K562 (cell line): ENCODE measurements around the gene RABGAP1L. TPM values are rescaled to one million over a fixed set of nuclear protein-coding genes. Genes with fewer than 3 reads are reported as not detected.

ENCODE experiments used
- ATAC-seq: fragments of 200-7000 bp; cut with Tn5 transposase; 3 replicates; pipeline ENCODE4 v1.9.1; 2020; ENCODE audit warnings: moderate library complexity
- BruUV-seq: library from RNA; stranded (reverse); fragments of 400-500 nt; replicated peaks from 2 replicates; lab custom pipeline; 2021; lab: Mats Ljungman, UMichigan
- CTCF ChIA-PET: fragments of 300-600 bp; formaldehyde crosslinking; extraction: SDS; loops from one replicate; lab custom pipeline; 2021; ENCODE audit warnings: low intra/inter-chr PET ratio; lab: Yijun Ruan, JAX
- POLR2A ChIA-PET: fragments of 300-600, 350-650 bp; sonication (Branson Sonifier 250); formaldehyde crosslinking; extraction: SDS; loops from one replicate; lab custom pipeline; 2021; ENCODE audit warnings: antibody characterized with exemption, inconsistent platforms; lab: Yijun Ruan, JAX
- DNase-seq, 4 experiments: peaks; one replicate each; pipeline versions ENCODE4 v3.0.0 to v3.0.0-alpha.2; 2011 to 2018; ENCODE audit warnings: low spot score in 3 of 4, mixed read lengths in 3 of 4; ENCODE audit errors: extremely low read depth in 1 of 4
- FAIRE-seq: peaks from 2 replicates; lab custom pipeline; 2011; peaks lifted over from hg19 to GRCh38; lab: Jason Lieb, UNC
- H2AFZ ChIP-seq: 2 replicates; pipeline ENCODE4 v1.6.0; 2011; ENCODE audit warnings: low read depth, low read length, control low read depth, inconsistent platforms
- H3K27ac ChIP-seq: fragments of 200-600 bp; 3 replicates; pipeline ENCODE4 v1.8.0; 2011; ENCODE audit warnings: low read depth, mild to moderate bottlenecking, control low read depth, inconsistent platforms, low read length, moderate library complexity, mixed read lengths; ENCODE audit errors: extremely low read depth
- H3K27me3 ChIP-seq, 2 experiments: fragments of 300-600 bp in 1 of 2; 2 replicates in 1 of 2; 3 replicates in 1 of 2; pipeline versions ENCODE4 v1.6.0 to v1.8.0; 2011; ENCODE audit warnings: inconsistent platforms in 2 of 2, low read length in 2 of 2, mild to moderate bottlenecking in 1 of 2, mixed read lengths in 1 of 2, moderate library complexity in 1 of 2; ENCODE audit not compliant: control insufficient read depth in 2 of 2, insufficient read depth in 2 of 2
- H3K36me3 ChIP-seq: fragments of 300-600 bp; 3 replicates; pipeline ENCODE4 v1.8.0; 2011; ENCODE audit warnings: mild to moderate bottlenecking, low read length, inconsistent platforms; ENCODE audit not compliant: control insufficient read depth, insufficient read depth
- H3K4me1 ChIP-seq, 2 experiments: fragments of 200-600 bp in 1 of 2; replicated peaks in 1 of 2; 2 replicates in 1 of 2; 3 replicates in 1 of 2; pipeline versions ENCODE4 v1.5.1 to v1.8.0; 2011; ENCODE audit warnings: inconsistent platforms in 2 of 2, low read length in 2 of 2, mild to moderate bottlenecking in 1 of 2, mixed read lengths in 1 of 2, moderate library complexity in 1 of 2; ENCODE audit not compliant: control insufficient read depth in 2 of 2, insufficient read depth in 2 of 2
- H3K4me2 ChIP-seq: 2 replicates; pipeline ENCODE4 v1.6.1; 2011; ENCODE audit warnings: low read length, control low read depth, inconsistent platforms, mixed read lengths; ENCODE audit not compliant: insufficient read depth
- H3K4me3 ChIP-seq: fragments of 200-600 bp; sonication (generic), shearing (Covaris generic); 2 replicates; pipeline ENCODE4 v1.5.1; 2016; ENCODE audit warnings: control low read depth, inconsistent platforms
- H3K79me2 ChIP-seq: fragments of 200-600 bp; 3 replicates; pipeline ENCODE4 v1.8.0; 2011; ENCODE audit warnings: low read length, inconsistent platforms; ENCODE audit not compliant: control insufficient read depth, insufficient read depth
- H3K9ac ChIP-seq, 2 experiments: 2 replicates each; pipeline versions ENCODE4 v1.6.0 to v1.6.1; 2011; ENCODE audit warnings: low read depth in 2 of 2, low read length in 2 of 2, control low read depth in 1 of 2, inconsistent platforms in 1 of 2, mild to moderate bottlenecking in 1 of 2, mixed read lengths in 1 of 2; ENCODE audit not compliant: insufficient read depth in 1 of 2
- H3K9me1 ChIP-seq: one replicate; pipeline ENCODE4 v1.6.0; 2011; ENCODE audit warnings: inconsistent platforms, mild to moderate bottlenecking, low read length, moderate library complexity; ENCODE audit not compliant: control insufficient read depth, insufficient read depth
- H3K9me3 ChIP-seq: replicated peaks from 2 replicates; pipeline ENCODE4 v1.5.1; 2011; ENCODE audit warnings: low read depth, low read length, inconsistent platforms; ENCODE audit not compliant: control insufficient read depth, insufficient read depth
- H4K20me1 ChIP-seq: replicated peaks from 2 replicates; pipeline ENCODE4 v1.6.1; 2011; ENCODE audit warnings: low read length, inconsistent platforms, mixed read lengths; ENCODE audit not compliant: control insufficient read depth, insufficient read depth
- CBFA2T3 ChIP-seq: fragments of 450-650 bp; IDR thresholded peaks from 2 replicates; pipeline ENCODE4 v1.6.1; 2017
- CREBBP ChIP-seq: IDR thresholded peaks from one replicate; pipeline ENCODE4 v1.6.1; 2012; ENCODE audit warnings: low read depth, mild to moderate bottlenecking, control low read depth, inconsistent platforms, low read length
- GABPB2 ChIP-seq: fragments of 250-450 bp; sonication (Bioruptor Pico); conservative IDR thresholded peaks from 2 replicates; pipeline ENCODE4 v1.5.1; 2021; ENCODE audit warnings: mild to moderate bottlenecking
- KAT8 ChIP-seq: fragments of 450-650 bp; IDR thresholded peaks from 2 replicates; pipeline ENCODE4 v1.6.1; 2016; ENCODE audit warnings: low read depth, mild to moderate bottlenecking
- NR1H2 ChIP-seq: sonication (generic); formaldehyde crosslinking; IDR thresholded peaks from 2 replicates; pipeline ENCODE4 v1.4.0; 2020; ENCODE audit warnings: mild to moderate bottlenecking, missing genetic modification reagents
- POLR2AphosphoS2 ChIP-seq: IDR thresholded peaks from 2 replicates; pipeline ENCODE4 v1.6.1; 2012; ENCODE audit warnings: low read length, improper control_type of control experiment
- RCOR1 ChIP-seq, 2 experiments: IDR thresholded peaks; 2 replicates each; pipeline ENCODE4 v1.6.1; 2012; ENCODE audit warnings: low read depth in 2 of 2, low read length in 2 of 2, borderline replicate concordance in 1 of 2, improper control_type of control experiment in 1 of 2
- RNF2 ChIP-seq: sonication (generic); IDR thresholded peaks from 2 replicates; pipeline ENCODE4 v1.6.1; 2016
- XRCC5 ChIP-seq: fragments of 200-400 bp; formaldehyde crosslinking; IDR thresholded peaks from 2 replicates; pipeline ENCODE4 v1.6.1; 2017; ENCODE audit warnings: low read depth, mild to moderate bottlenecking, low read length
- ZFPM2 ChIP-seq: fragments of 250-450 bp; sonication (Bioruptor Pico); IDR thresholded peaks from 2 replicates; pipeline ENCODE4 v1.5.1; 2022; ENCODE audit warnings: mild to moderate bottlenecking
- WGBS: fragments of 100-300 bp; shearing (Covaris generic); methylation state at CpG from one replicate; pipeline ENCODE4 v1.1.6; 2016; ENCODE audit warnings: low coverage, mixed read lengths; ENCODE audit not compliant: insufficient coverage; ENCODE audit errors: missing lambda C conversion rate; 5-methylcytosine and 5-hydroxymethylcytosine counted together
- in situ Hi-C: fragments of 300-500 bp; cut with MboI; formaldehyde crosslinking; loops from 4 replicates; pipeline ENCODE4 v1.15.0; 2018; ENCODE audit warnings: inconsistent platforms, mixed read lengths
- intact Hi-C: fragments of 100-400 bp; cut with micrococcal nuclease; formaldehyde crosslinking; loops from 2 replicates; pipeline ENCODE4 v1.14.2; 2022
- polyA plus RNA-seq, 8 experiments: library from polyadenylated mRNA; depleted of rRNA in 4 of 8; stranded (reverse) in 5 of 8; unstranded in 3 of 8; fragments of >200 nt; fragmentation: Nextera tagmentation in 2 of 8; fragmentation: Illumina TruSeq in 1 of 8; extraction: Ambion mirVana in 2 of 8; extraction: Trizol in 1 of 8; gene quantifications; 2 replicates each; pipeline versions ENCODE4 v1.2.1 to v1.2.3, GENCODE V29; 2011 to 2014; ENCODE audit warnings: inconsistent platforms in 1 of 8, missing spikeins in 1 of 8
- total RNA-seq, 7 experiments: library from RNA; depleted of rRNA in 6 of 7; stranded (reverse); fragments of >200 nt in 6 of 7; fragmentation: Illumina TruSeq in 2 of 7; extraction: Trizol in 2 of 7; gene quantifications; 2 replicates each; pipeline versions ENCODE4 v1.2.1 to v1.2.3, GENCODE V29; 2011 to 2021; ENCODE audit warnings: low replicate concordance in 1 of 7
- TF ChIP-seq, protein P1 (sequence below): fragments of 200-800 bp; sonication (Bioruptor generic); IDR thresholded peaks from 2 replicates; pipeline ENCODE4 v1.6.1; 2016; ENCODE audit warnings: missing genetic modification characterization, missing compliant biosample characterization
- TF ChIP-seq, protein P2 (sequence below): sonication (generic); formaldehyde crosslinking; IDR thresholded peaks from 2 replicates; pipeline ENCODE4 v1.8.0; 2022; ENCODE audit warnings: mild to moderate bottlenecking, missing genetic modification reagents

RABGAP1L gene
- total and polyA plus RNA-seq, 9 of the 15 experiments (the other 6 are each of a cell fraction or from before 2014, with no cell fraction given) = 16.5 to 44.9 (median 26.7) TPM

DNA sequence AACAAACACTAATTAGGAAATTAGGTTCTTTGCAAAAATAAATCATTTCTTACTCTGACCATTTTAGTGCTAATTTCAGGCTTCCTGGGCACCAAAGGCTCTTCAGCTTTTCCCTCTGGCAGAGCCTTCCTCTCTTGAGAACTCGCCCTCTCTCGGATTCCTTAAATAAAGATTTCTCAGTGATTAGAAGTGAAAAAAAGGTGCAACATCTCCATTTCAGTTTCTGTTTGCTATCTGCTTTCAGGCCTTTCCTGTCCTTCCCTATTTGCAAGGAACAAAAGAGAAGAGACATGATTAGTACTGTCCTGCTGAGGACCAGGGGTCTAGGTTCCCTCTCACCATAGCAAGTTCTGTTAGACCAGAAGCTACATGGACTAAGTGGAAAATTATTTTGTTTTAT is 812.6 kb downstream of the RABGAP1L start:
- ATAC-seq (no peak), DNase-seq (no peak), FAIRE-seq (no peak)
- H3K4me1 ChIP-seq = peaks cover 0 to 36% of the 10 kb centered on the region in 2 experiments; a peak in 4 of 5 replicates
- intact Hi-C loops (no loop called here), in situ Hi-C loops (no loop called here)
- peaks cover 18% of the 10 kb centered on the region for H3K36me3 ChIP-seq
- no peaks in the 10 kb centered on the region for H3K9me3 ChIP-seq
- H4K20me1 ChIP-seq = no peaks in the 10 kb centered on the region
- BruUV-seq = no TSS peak
- H2AFZ ChIP-seq = no peak overlapping the region
- no peak overlapping the region for H3K9ac ChIP-seq
- WGBS = 78% methylated on average over 2 of the region's 2 CpGs
- H3K4me2 ChIP-seq = no peak overlapping the region
- H3K27ac ChIP-seq = 0 out of 3 replicates have a peak overlapping the region, but pooled peaks have one; percentile 2
- POLR2A ChIA-PET = interaction anchor here (0.7 to 1.2 kb wide), 3 partner anchors 9 to 27 kb away, joined by 3 to 5 read pairs (median 4); no protein-coding TSS in a partner anchor
- no peaks in the 10 kb centered on the region for H3K9me1 ChIP-seq
- no peaks in the 10 kb centered on the region for H3K27me3 ChIP-seq
- H3K79me2 ChIP-seq = no peaks in the 10 kb centered on the region
- H3K4me3 ChIP-seq = no peak overlapping the region
- CTCF ChIA-PET = no interaction called here
- TF ChIP-seq RNF2 (no peak), CREBBP (no peak), NR1H2 (CRISPR knock-in tag) (no peak), XRCC5 (no peak), CBFA2T3 (no peak), KAT8 (no peak), RCOR1 (IDR thresholded peaks at IDR 0.05; ENCODE audit: borderline replicate concordance in 1 of 2, low read depth in 2 of 2, low read length in 2 of 2) (no peak), POLR2AphosphoS2 (no peak), GABPB2 (CRISPR knock-in tag) (no peak), ZFPM2 (CRISPR knock-in tag) (no peak)
- TF ChIP-seq, protein P1, sequence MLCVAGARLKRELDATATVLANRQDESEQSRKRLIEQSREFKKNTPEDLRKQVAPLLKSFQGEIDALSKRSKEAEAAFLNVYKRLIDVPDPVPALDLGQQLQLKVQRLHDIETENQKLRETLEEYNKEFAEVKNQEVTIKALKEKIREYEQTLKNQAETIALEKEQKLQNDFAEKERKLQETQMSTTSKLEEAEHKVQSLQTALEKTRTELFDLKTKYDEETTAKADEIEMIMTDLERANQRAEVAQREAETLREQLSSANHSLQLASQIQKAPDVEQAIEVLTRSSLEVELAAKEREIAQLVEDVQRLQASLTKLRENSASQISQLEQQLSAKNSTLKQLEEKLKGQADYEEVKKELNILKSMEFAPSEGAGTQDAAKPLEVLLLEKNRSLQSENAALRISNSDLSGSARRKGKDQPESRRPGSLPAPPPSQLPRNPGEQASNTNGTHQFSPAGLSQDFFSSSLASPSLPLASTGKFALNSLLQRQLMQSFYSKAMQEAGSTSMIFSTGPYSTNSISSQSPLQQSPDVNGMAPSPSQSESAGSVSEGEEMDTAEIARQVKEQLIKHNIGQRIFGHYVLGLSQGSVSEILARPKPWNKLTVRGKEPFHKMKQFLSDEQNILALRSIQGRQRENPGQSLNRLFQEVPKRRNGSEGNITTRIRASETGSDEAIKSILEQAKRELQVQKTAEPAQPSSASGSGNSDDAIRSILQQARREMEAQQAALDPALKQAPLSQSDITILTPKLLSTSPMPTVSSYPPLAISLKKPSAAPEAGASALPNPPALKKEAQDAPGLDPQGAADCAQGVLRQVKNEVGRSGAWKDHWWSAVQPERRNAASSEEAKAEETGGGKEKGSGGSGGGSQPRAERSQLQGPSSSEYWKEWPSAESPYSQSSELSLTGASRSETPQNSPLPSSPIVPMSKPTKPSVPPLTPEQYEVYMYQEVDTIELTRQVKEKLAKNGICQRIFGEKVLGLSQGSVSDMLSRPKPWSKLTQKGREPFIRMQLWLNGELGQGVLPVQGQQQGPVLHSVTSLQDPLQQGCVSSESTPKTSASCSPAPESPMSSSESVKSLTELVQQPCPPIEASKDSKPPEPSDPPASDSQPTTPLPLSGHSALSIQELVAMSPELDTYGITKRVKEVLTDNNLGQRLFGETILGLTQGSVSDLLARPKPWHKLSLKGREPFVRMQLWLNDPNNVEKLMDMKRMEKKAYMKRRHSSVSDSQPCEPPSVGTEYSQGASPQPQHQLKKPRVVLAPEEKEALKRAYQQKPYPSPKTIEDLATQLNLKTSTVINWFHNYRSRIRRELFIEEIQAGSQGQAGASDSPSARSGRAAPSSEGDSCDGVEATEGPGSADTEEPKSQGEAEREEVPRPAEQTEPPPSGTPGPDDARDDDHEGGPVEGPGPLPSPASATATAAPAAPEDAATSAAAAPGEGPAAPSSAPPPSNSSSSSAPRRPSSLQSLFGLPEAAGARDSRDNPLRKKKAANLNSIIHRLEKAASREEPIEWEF = no peak
- TF ChIP-seq, protein P2, sequence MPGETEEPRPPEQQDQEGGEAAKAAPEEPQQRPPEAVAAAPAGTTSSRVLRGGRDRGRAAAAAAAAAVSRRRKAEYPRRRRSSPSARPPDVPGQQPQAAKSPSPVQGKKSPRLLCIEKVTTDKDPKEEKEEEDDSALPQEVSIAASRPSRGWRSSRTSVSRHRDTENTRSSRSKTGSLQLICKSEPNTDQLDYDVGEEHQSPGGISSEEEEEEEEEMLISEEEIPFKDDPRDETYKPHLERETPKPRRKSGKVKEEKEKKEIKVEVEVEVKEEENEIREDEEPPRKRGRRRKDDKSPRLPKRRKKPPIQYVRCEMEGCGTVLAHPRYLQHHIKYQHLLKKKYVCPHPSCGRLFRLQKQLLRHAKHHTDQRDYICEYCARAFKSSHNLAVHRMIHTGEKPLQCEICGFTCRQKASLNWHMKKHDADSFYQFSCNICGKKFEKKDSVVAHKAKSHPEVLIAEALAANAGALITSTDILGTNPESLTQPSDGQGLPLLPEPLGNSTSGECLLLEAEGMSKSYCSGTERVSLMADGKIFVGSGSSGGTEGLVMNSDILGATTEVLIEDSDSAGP (CRISPR knock-in tag) = no peak
